ENCODE results near the gene MARK3.
A peak's percentile ranks its signal among the peaks of the same experiment; 100 is the strongest.

The MARK3 gene

DNA sequence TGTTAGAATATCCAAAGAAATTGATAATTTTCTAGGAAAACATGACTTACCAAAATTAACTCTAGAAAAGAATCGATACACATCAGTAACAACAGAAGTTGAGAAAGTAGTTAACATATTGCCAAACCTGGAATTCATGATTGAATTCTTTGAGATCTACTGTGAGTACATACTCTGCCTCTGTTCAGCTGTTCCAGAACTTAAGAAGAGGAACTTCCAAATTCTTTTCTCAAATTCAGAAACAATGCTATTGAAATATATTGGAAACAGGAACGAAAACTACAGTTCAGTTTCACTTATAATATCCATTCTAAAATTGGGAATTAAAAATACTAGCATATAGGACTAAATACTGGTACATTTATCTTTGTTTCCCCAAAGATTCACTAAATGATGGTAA is 57.9 kb downstream of the MARK3 start:
- peak; percentile 50 to 87 (median 79) for DNase-seq

GRCh38 chr14:103444837-103445524 is 59.8 kb downstream of the MARK3 start:
- peak in 2 of 3 donors; percentile 25 to 54 for DNase-seq

DNA sequence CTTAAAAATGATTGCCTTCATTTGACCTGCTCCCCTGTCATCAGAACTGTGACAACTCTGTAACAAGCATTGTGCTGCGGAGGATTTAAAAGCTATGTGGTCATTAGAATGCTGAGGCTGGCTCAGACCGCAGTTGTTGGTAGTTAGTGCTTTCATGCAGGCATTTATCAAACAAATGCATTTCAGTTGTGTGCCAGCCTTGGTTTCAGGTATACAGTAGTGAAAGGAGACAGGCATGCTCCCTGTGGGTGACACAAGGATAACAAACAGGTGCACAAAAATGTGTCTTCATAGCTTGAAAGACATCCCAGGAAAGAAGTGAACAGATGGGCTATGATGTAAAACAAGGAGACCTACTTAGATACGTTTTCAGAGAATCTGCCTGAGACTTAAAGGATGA is 60.6 kb downstream of the MARK3 start:
- no peak for DNase-seq

- no peak for DNase-seq
Measured at GRCh38 chr14:103448097-103448496, 62.9 kb downstream of the MARK3 start.

DNA sequence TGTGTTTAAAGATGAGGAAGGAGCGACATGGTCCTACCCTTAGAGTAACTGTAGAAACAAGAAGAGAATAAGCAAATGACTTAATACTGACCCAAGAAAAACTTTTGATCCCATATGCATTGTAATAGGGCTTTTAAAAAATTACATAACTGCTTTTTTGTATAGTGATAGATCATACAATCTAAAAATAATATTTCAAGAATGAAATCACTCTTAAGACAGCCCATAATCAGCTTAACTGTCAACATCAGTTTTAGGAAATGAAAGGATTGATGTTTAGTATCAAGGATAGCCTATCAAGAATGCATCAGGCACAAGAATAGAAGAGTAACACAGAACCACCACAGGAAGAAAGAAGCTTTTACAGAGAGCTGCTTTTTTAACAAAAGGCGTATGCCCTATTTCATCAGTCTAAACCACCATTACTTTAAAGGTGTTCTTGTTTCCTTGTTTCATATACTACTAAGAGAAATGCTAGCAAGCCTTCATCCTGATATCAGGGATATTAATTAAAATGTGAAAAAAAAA is 64.5 kb downstream of the MARK3 start:
- DNase-seq: peak in 2 of 3 donors; percentile 16 to 33

DNA sequence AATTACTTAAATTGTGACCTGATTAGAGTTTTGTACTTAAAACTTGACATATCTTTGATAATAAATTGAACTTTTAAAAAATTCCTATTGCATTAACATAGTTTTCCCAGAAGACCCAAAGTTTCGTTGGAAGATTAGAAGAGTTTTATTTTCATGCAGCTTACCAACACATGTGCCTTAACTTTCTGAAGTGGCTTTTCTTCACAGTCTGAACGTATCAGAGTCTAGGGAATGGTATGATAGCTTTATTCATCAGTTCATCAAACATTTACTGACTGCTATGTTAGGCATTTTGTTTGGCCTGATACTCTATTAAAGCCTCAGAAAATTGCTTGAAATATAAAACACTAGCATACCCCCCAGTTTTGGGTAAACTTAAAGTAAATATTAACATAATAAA is 65.2 kb downstream of the MARK3 start:
- no peak for DNase-seq

DNA sequence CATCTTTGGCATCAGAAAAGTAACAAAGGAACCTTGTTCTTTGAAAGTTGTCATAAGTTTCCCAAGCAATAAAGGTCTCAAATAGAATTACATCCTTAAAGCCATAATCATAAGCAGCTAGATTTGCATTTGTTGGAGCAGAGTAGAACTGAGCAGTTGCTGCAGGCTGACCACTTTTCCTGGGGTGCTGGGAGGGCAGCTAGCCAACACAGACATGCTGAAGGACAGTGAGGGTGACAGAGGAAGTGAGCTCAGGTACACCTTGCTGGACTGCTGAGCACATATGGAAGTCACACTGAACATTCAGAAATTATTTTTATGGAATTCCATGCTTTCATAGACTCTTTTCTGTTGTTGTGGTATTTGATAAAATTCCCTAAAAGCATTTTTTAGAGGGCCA is 66.2 kb downstream of the MARK3 start:
- no peak for DNase-seq

DNA sequence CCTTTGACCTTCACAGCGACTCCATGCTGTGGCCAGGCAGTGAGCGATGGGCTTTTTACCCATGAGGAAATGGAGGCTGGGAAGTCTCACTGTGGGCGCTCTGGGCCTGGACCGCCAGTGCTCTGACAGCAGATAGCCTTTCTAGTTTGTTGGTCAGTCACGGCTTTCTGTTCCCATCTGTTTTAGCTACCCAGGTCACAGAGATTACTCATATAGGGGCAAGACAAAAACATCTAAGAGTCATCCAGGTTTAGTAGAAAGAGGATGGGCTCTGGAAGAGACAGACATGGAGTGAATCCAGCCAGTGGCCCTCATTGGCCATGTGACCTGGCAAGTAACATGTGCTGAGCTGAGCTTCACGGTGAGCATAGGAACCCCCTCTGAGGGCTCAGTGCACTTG is 68.6 kb downstream of the MARK3 start:
- no peak for DNase-seq

DNA sequence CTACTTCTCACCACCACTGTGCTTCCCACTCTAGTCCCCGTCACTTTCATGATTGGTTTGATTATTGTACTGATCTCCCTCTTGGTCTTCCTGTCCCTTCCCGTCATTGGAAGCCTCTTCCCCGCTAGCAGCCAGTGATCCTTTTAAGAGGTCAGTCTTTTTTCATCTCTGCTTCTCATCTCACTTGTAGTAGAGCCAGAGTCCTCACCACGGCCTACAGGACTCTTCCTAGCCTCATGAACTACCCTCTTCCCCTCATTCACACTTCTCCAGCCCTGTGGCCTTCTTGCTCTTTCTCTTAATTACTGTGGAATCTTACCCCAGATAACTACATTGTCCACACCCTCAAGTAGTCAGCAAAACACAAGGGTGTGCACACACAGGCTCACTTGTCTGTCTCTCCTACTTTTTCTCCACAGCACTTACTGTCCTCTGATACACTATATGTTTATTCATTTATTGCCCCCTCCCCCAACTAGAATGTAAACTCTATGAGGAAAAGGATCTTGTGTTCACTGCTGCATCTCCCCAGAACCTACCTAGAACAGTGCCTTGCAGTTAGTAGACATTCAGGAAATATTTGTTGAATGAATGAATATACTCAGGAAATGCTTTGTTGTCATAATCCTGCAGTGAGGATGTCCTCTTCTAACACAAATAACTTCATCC is 71.1 kb downstream of the MARK3 start:
- DNase-seq: no peak

DNA sequence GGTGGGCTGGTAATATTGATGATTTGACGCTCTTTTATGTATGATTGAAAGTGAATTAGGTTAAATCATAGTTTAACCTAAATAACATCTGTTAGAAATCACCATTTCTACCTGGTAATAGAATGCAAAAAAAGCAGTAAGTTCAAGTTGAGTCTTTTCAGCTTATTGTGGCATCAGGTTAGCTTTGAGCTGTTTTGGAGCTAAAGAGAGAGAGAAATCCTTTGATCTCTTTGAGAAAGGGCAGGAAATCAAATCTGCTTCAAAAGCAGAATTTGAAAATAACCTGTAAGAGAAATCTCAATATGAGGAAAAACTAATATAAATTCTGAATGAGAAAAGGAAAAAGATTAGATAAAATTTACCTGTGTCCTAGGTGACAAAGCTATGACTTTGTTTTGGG is 75.2 kb downstream of the MARK3 start:
- no peak for DNase-seq

DNA sequence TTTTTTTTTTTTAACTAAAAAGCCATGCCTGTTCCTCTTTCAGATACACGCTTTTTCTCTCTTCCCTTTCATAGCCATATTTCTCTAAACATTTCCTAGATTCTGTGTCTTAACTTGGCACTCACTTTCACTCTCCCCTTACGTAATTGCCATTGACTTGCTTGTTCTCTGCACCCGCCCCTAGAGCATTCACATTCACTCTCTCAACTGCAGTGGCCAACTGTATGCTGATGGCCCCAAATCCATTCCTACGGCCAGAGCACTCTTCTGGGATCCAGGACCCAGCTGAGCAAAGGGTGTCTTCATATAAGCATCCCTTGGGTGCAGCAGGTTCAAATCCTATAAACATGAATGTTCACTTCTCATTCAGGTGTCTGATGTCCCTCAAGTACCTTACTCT is 77.9 kb downstream of the MARK3 start:
- DNase-seq: no peak

GRCh38 chr14:103463851-103464250 is 78.6 kb downstream of the MARK3 start:
- no peak for DNase-seq

DNA sequence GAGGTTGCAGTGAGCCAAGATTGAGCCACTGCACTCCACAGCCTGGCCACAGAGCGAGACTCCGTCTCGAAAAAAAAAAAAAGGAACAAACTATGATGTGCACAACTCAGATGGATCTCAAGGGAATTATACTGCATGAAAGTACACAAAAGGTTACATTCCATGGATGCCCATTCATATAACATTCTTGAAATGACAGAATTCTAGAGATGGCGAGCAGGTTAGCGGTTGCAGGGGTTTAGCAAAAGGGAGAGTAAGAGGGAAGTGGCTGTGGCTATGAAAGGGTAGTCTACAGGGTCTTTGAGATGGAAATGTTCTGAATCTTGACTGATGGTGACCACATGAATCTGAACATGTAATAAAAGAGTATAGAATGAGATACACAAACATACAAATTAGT is 87.7 kb downstream of the MARK3 start:
- no peak for DNase-seq

DNA sequence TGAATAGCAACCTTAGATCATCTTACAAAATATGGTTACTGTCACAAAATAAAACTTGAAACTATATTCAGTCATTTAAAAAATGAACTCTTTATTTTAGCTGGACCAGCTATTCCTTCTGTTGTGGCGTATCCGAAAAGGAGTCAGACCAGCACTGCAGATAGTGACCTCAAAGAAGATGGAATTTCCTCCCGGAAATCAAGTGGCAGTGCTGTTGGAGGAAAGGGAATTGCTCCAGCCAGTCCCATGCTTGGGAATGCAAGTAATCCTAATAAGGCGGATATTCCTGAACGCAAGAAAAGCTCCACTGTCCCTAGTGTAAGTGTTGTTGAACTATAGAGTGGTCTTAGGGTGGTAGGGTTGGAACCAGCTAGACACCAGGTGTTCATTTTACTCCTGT is 89.7 kb downstream of the MARK3 start:
- no peak for DNase-seq

- DNase-seq: no peak
Measured at GRCh38 chr14:103476065-103476464, 90.8 kb downstream of the MARK3 start.

- no peak for DNase-seq
Measured at GRCh38 chr14:103476631-103477030, 91.4 kb downstream of the MARK3 start.

GRCh38 chr14:103480595-103480994 is 95.4 kb downstream of the MARK3 start:
- DNase-seq: peak; percentile 74 to 90 (median 89)

GRCh38 chr14:103483600-103483999 is 98.4 kb downstream of the MARK3 start:
- no peak for DNase-seq

GRCh38 chr14:103485504-103485903 is 100.3 kb downstream of the MARK3 start:
- no peak for DNase-seq

- DNase-seq: no peak
Measured at GRCh38 chr14:103488071-103488470, 102.9 kb downstream of the MARK3 start.

- no peak for DNase-seq
Measured at GRCh38 chr14:103488960-103489359, 103.7 kb downstream of the MARK3 start.

DNA sequence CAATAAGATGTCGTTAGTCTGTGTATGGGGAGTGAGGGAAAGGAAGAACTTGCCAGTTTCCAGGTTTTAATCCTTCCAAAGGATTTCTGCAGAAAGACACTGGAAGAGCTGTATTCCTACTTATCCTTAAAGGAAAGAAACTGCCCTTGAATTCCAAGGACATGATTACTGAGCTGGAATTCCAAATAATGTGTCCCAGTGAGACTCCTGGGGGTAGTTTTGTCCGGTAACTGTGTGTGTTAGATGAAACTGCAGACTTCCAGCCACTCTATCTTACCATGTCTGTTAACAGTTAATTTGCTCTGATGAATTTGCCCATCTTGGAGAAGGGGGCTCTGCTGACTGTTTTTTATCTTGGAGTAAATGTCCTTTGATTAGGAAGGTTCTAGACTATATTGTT is 104.4 kb downstream of the MARK3 start:
- DNase-seq: no peak

DNA sequence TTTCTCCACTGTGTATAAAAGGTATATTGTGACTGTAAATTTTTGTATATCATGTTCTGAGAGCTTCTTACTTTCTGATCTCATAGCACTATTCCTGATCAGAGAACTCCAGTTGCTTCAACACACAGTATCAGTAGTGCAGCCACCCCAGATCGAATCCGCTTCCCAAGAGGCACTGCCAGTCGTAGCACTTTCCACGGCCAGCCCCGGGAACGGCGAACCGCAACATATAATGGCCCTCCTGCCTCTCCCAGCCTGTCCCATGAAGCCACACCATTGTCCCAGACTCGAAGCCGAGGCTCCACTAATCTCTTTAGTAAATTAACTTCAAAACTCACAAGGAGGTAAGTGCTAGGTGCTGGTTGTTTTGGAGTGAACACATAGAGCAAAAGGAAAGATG is 106.5 kb downstream of the MARK3 start:
- DNase-seq: no peak

- DNase-seq: no peak
Measured at GRCh38 chr14:103492156-103492925, 107.1 kb downstream of the MARK3 start.

Measured in suppressor macrophage treated with lipopolysaccharide for 1 hour (primary cell).